Measurements from ENCODE around the gene ANXA4.
A peak's percentile ranks its signal among the peaks of the same experiment; 100 is the strongest.
"Not testable (repeated sequence)": the region's sequence is repeated elsewhere in the genome, so short reads cannot be mapped to it uniquely, and the experiment has no call there.

The ANXA4 gene

GRCh38 chr2:69804416-69804815, 62.5 kb downstream of the ANXA4 start:
- no peak for DNase-seq (ENCODE audit: low read depth in 2 of 2)

- DNase-seq (ENCODE audit: low read depth in 2 of 2) = no peak
These were observed 64.0 kb downstream of the ANXA4 start for GRCh38 chr2:69805887-69806286.

- no peak for DNase-seq (ENCODE audit: low read depth in 2 of 2)
These were observed 66.0 kb downstream of the ANXA4 start for GRCh38 chr2:69807821-69808540.

GRCh38 chr2:69810550-69810949, 68.6 kb downstream of the ANXA4 start:
- DNase-seq (ENCODE audit: low read depth in 2 of 2) = no peak

GRCh38 chr2:69811018-69811417, 69.1 kb downstream of the ANXA4 start:
- no peak for DNase-seq (ENCODE audit: low read depth in 2 of 2)

- DNase-seq (ENCODE audit: low read depth in 2 of 2) = no peak
These were observed 69.7 kb downstream of the ANXA4 start for GRCh38 chr2:69811591-69811990.

- DNase-seq (ENCODE audit: low read depth in 2 of 2) = no peak
These were observed 73.8 kb downstream of the ANXA4 start for GRCh38 chr2:69815717-69816116.

GRCh38 chr2:69816923-69817542, 75.1 kb downstream of the ANXA4 start:
- DNase-seq (ENCODE audit: low read depth in 2 of 2) = peak; percentile 44 to 46

GRCh38 chr2:69817729-69818501, 76.0 kb downstream of the ANXA4 start:
- no peak for DNase-seq (ENCODE audit: low read depth in 2 of 2)

- no peak for DNase-seq (ENCODE audit: low read depth in 2 of 2)
These were observed 86.0 kb downstream of the ANXA4 start for GRCh38 chr2:69827796-69828540.

- DNase-seq (ENCODE audit: low read depth in 2 of 2) = no peak
These were observed 87.0 kb downstream of the ANXA4 start for GRCh38 chr2:69828938-69829255.

GRCh38 chr2:69829256-69830044, 87.5 kb downstream of the ANXA4 start, which contains the start of gene GMCL1:
TSS of gene GMCL1 (plus strand) at chr2:69829660. CDS start at chr2:69829893, 233 bp downstream.
- DNase-seq (ENCODE audit: low read depth in 2 of 2) = peak; percentile 96 to 99

GRCh38 chr2:69830045-69830905, 88.3 kb downstream of the ANXA4 start:
- DNase-seq (ENCODE audit: low read depth in 2 of 2) = peak in 1 of 2 donors; percentile 5

- DNase-seq (ENCODE audit: low read depth in 2 of 2) = not testable (repeated sequence)
These were observed 88.9 kb downstream of the ANXA4 start for GRCh38 chr2:69830906-69831241.

GRCh38 chr2:69831354-69831905, 89.5 kb downstream of the ANXA4 start:
- no peak for DNase-seq (ENCODE audit: low read depth in 2 of 2)

GRCh38 chr2:69833752-69834151, 91.8 kb downstream of the ANXA4 start:
- DNase-seq (ENCODE audit: low read depth in 2 of 2) = no peak

- no peak for DNase-seq (ENCODE audit: low read depth in 2 of 2)
These were observed 93.7 kb downstream of the ANXA4 start for GRCh38 chr2:69835666-69836065.

GRCh38 chr2:69836316-69836715, 94.4 kb downstream of the ANXA4 start:
- no peak for DNase-seq (ENCODE audit: low read depth in 2 of 2)

GRCh38 chr2:69837533-69837932, 95.6 kb downstream of the ANXA4 start:
- DNase-seq (ENCODE audit: low read depth in 2 of 2) = no peak

- DNase-seq (ENCODE audit: low read depth in 2 of 2) = no peak
These were observed 102.1 kb downstream of the ANXA4 start for GRCh38 chr2:69843993-69844392.

Data from stimulated activated CD8-positive, alpha-beta memory T cell treated with anti-CD3 and anti-CD28 coated beads, Interleukin-7, amount 100 ng/mL, for 1 hour (primary cell).